Hematopoietic multipotent progenitor cell treated with erythropoietin and hydrocortisone succinate and interleukin-3 and kit ligand, for 8 days (in vitro differentiated cells): Measurements from ENCODE around the gene IFI35.
"Not testable (repeated sequence)": the region's sequence is repeated elsewhere in the genome, so short reads cannot be mapped to it uniquely, and the experiment has no call there.

Experiments
- DNase-seq: peaks from one replicate; pipeline ENCODE4 v3.0.0-alpha.2; 2015

The IFI35 gene

GRCh38 chr17:43006639-43007551 is at the start of gene IFI35:
IFI35 (plus strand) TSS chr17:43006784; CDS start chr17:43006948, 164 bp downstream.
- peak; percentile 85 for DNase-seq

GRCh38 chr17:42964161-42964932 is 42.2 kb upstream of the IFI35 start, which contains the start of gene AARSD1:
AARSD1 (minus strand) TSS chr17:42964454; CDS start chr17:42964440, 14 bp downstream.
- DNase-seq: peak; percentile 95

GRCh38 chr17:42967925-42968324 is 38.7 kb upstream of the IFI35 start:
- no peak for DNase-seq

DNA sequence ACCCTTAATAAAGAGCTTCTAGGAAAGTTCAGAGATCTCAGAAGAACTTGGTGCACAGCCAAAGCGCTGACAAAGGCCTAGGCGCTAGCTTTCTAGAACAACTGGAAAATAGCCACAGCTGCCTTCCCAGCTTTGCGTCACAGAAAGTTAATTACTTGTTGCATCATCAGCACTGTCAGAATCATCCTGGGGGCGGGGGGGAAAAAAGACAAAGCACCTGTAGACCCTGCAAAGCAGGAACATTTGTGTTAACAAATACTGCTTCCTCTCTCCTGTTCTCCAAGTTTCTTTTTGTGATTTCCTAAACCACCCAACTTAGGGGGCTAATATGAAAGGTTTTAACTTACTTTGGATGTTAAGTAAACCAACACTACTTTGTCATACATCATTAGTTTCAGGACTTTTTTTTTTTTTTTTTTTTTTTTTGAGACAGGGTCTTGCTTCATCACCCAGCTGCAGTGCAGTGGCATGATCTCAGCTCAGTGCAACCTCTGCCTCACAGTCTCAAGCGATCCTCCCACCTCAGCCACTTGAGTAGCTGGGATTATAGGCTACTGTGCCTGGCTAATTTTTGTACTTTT is 37.5 kb upstream of the IFI35 start:
- no peak for DNase-seq

DNA sequence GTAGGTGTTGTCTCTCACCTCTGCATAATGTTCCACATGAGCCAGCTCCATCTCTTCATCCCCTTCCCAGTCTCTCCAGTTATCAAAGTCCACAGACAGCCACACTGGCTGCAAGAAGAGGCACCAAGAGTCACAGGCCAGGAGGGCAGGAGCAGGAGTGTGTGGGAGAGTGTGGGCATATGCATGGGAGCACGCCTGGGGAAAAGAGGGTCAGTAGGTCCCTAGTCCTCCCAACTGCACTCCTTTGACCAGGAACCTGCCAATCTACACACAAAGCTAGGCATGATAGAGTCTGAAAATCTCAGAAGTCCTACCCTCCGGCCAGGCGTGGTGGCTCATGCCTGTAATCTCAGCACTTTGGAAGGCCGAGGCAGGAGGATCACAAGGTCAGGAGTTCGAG is 35.0 kb upstream of the IFI35 start:
- no peak for DNase-seq

GRCh38 chr17:42973323-42973722 is 33.3 kb upstream of the IFI35 start:
- DNase-seq: not testable (repeated sequence)

DNA sequence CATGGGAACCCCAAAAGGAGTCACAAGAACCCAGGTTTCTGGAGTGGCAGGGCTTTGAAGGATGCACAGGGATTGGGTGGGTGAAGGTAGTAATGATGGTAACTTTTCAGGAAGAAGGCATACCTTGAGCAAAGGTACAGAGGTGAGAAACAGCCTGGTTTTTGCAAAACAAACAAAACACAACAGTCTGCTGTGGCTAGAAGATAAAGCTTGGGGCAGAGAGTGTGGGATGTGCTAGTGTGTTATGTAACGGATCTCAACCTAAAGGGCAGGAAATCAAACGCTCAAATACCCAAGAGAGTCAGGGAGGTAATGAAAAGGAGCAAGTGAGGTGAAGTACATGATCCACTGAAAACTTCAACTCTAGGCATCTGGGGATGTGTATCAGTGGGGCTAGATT is 31.3 kb upstream of the IFI35 start:
- DNase-seq: no peak

GRCh38 chr17:42975701-42976100 is 30.9 kb upstream of the IFI35 start:
- DNase-seq: not testable (repeated sequence)

DNA sequence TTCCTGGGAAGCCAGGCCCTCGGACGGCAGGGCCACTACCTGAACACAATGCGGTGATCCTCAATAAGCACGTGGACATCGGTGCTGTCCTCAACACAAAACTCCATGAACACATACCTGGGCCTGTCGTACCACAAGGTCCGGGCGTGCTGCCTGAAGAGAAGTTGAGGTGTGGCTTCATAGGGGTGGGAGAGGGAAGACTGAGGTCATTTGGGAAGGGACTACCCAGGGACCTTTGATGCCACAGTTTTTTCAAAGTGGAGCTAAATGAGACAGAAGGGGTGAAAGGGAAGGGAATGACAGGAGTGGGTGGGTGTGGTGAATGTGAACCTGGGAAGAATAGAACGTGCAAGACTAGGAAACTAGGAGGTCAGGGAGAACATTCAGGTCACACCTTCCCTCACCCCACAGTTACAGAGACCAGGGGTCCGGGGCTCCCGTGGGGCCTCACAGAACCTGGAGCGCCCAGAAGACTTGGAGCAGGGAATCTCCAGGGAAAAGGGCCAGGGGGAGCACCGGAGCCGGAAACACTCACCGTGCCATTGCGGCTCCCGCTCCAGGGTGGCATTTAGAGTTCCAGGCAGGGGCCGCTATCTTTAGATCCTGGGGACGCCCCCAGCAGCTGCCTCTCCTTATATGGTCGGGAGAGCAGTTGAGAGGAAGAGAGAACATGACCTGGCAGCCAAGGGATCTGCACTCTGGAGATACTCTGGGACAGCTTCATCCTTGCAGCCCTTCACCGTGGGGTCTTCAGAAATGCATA is 26.9 kb upstream of the IFI35 start, which contains the start of gene PTGES3L:
PTGES3L (minus strand) TSS at position 570 of the 763 bp plus-strand sequence; CDS start at position 543, 27 bp downstream.
- DNase-seq: peak; percentile 78

- peak; percentile 90 for DNase-seq
These were observed 26.3 kb upstream of the IFI35 start, which contains the start of gene RUNDC1 for GRCh38 chr17:42980274-42980765. RUNDC1 (plus strand) TSS chr17:42980565; CDS start chr17:42980577, 12 bp downstream.

- peak; percentile 56 for DNase-seq
These were observed 25.7 kb upstream of the IFI35 start for GRCh38 chr17:42980766-42981397.

DNA sequence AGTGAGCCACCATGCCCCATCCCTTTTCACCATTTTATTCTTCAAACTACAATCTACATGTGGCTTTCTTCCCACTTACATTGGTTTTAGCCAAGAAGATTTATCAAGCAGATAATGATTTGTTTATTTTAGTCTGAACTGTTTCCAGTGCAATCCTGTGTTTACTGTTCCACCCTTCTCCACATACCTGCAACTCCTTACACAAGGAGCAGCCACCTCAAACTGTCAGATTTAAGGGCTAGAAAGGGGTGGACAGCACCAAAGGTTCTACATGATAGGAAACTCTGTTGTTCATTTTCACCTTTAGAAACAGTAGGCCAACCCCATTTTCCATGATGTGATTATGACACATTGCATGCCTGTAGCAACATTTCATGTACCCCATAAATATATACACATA is 24.3 kb upstream of the IFI35 start:
- DNase-seq: no peak

- DNase-seq: no peak
These were observed 21.4 kb upstream of the IFI35 start for GRCh38 chr17:42985225-42985624.

GRCh38 chr17:42989141-42989540 is 17.4 kb upstream of the IFI35 start:
- no peak for DNase-seq

DNA sequence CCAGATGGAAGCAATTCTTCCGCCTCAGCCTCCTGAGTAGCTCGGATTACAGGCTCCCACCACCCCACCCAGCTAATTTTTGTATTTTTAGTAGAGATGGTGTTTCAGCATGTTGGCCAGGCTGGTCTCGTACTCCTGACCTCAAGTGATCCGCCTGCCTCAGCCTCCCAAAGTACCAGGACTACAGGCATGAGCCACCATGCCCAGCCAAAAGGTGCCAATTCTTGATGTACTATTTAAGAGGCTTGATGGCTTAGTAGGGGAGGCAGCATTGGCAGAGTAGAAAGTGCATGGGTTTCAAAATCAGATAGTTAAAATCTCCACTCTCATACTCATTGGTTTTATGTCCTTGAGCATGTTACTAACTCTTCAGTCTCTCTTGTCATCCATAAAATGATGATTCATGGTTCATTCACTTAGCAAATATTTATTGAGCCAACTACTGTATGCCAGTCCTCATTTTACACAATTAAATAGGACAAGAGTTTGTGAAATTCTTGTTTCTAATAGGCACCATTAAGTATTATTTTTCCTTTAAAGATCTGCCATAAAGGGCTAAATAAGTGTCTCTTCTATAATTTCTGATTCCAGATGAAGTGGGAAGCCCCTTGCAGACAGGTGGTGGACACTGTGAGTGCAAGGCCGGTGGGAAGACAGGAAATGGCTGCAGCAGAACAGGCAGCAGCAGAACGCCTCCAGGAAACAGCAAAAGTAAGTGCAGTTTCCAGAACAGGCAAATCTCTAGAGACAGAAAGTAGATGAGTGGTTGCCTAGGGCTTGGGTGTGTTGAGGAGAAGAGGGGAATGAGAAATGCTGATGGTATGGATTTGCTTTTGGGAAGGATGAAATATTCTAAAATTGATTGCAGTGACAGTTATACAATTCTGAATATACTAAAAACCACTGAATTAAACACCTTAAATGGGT is 16.6 kb upstream of the IFI35 start:
- DNase-seq: no peak

GRCh38 chr17:42991471-42991870 is 15.1 kb upstream of the IFI35 start:
- no peak for DNase-seq

DNA sequence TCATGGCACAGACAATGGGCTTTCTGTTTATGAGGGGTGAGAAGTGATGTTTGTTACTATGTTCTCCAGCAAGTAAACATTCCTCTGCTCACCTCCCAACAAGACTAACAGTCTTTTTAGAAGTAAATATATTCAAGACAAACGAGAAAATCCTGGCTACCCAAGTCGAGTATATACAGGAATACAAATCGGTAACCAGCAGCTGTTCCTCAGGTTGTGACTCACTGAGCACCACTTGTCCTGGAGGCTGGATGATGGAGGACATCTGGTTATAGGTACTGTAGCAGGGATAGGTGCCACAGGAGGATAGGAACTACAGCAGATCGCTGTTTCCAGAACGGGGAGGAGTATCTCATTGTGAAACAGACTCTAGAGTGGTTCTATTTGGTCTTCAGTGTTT is 13.7 kb upstream of the IFI35 start:
- DNase-seq: no peak

DNA sequence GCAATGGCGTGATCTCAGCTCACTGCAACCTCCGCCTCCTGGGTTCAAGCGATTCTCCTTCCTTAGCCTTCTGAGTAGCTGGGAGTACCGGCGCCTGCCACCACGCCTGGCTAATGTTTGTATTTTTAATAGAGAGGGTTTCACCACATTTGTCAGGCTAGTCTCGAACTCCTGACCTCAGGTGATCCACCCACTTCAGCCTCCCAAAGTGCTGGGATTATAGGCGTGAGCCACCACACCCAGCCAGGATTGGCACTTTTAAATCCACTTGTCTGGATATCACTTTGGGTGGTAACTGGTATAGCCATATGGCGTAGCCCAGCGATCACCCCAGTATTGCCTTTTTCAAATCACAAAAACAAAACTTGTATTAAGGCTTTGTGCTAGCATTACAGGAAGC is 12.7 kb upstream of the IFI35 start:
- DNase-seq: not testable (repeated sequence)

DNA sequence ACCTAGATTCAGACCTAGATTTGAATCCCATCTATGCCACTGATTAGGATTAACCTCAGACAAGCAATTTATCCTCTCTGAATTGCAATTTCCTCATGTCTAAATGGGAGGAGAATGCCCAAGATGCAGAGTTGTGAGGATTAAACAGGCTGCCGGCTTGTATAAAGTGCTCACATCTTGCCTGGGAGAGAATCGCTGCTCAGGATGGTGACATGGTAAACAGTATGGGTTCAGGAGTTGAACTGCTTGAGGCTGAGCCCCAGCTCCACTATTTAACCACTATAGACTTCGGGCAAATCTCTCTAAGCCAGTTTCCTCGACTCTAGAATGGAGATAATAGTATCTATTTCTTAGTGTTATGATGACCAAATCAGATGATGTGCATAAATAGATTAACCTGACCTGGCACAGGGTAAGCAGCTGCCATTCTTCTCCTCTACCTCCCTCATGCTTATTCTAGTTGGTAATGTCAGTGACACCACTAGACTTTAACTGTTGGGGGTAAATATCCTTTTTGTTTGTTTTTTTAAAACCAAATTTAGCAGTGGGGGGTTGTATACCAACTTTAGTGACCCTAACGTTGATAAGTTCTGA is 9.1 kb upstream of the IFI35 start:
- no peak for DNase-seq
